CD4-positive, alpha-beta T cell treated with Interleukin-12 subunit alpha and Interleukin-12 subunit beta, for 1 hour (primary cell): ENCODE measurements around the gene CDK6.
"Not testable (repeated sequence)": the region's sequence is repeated elsewhere in the genome, so short reads cannot be mapped to it uniquely, and the experiment has no call there.

ENCODE experiments used
- DNase-seq: peaks from one replicate; pipeline ENCODE4 v3.0.0-alpha.2; 2020

Gene CDK6

GRCh38 chr7:92612501-92612900 lies 223.9 kb downstream of the CDK6 start:
- no peak for DNase-seq

- no peak for DNase-seq
Observed at GRCh38 chr7:92611735-92612134, 224.6 kb downstream of the CDK6 start.

GRCh38 chr7:92609921-92610518 lies 226.4 kb downstream of the CDK6 start:
- DNase-seq, result peak; percentile 35

- DNase-seq, result no peak
Observed at GRCh38 chr7:92608380-92609322, 227.7 kb downstream of the CDK6 start.

GRCh38 chr7:92606985-92607384 lies 229.4 kb downstream of the CDK6 start:
- DNase-seq, result no peak

DNA sequence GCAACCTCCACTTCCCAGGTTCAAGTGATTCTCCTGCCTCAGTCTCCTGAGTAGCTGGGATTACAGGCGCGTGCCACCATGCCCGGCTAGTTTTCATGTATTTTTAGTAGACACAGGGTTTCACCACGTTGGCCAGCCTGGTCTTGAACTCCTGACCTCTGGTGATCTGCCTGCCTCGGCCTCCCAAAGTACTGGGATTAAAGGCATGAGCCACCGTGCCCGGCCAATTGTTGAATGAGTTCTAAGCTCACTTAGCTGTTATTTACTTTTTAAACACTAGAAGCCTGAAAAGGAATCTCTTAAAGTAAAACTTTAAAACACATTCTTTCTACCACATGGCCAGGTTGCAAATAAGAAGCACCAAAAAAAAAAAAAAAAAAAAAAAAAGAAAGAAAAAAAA lies 231.9 kb downstream of the CDK6 start:
- not testable (repeated sequence) for DNase-seq

GRCh38 chr7:92603089-92603445 lies 233.3 kb downstream of the CDK6 start:
- DNase-seq, result no peak

GRCh38 chr7:92602352-92603088 lies 233.9 kb downstream of the CDK6 start:
- no peak for DNase-seq

GRCh38 chr7:92598310-92598981 lies 237.9 kb downstream of the CDK6 start:
- DNase-seq, result no peak

- DNase-seq, result no peak
Observed at GRCh38 chr7:92595281-92595680, 241.1 kb downstream of the CDK6 start.

GRCh38 chr7:92594746-92595145 lies 241.6 kb downstream of the CDK6 start:
- DNase-seq, result no peak

GRCh38 chr7:92590711-92591310 lies 245.6 kb downstream of the CDK6 start:
- no peak for DNase-seq

DNA sequence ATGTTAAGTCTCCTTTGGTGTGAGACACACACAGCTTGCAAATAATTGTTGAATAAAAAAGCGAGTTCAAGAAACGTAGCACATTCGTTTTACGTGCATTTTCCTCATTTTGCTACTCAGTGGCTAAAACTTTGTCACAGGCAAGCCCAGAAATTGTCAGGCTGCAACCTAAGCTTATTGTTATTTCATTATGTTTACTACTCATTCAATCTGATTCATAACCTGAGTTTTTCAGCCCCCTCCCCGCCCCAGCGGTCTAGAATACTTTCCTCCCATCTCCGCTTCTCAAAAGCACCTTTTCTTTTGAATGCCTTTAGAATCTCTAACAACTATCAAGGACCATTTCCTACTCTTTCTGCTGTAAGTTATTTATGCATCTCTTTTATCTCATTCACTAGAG lies 247.3 kb downstream of the CDK6 start:
- DNase-seq, result no peak

- DNase-seq, result no peak
Observed at GRCh38 chr7:92588561-92588960, 247.8 kb downstream of the CDK6 start.

GRCh38 chr7:92586841-92587240 lies 249.5 kb downstream of the CDK6 start:
- DNase-seq, result no peak

GRCh38 chr7:92586403-92586802 lies 250.0 kb downstream of the CDK6 start:
- DNase-seq, result no peak

DNA sequence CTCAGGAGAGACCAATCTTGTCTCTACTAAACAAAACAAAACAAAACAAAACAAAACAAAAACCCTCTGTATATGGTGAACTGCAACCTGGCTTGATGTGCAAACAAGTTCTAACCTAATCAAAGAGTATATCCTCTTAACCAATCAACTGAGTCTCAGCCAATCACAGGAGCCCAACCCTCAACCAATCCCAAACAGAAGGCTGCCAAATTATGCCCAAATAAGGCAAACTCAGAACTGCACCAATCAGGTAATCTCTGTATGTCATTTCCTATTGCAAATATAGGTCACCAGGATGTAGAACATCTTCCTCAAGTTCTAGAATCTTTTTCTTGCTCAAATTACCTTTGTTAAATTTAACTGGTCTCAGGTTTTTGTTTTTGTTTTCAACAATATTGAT lies 251.4 kb downstream of the CDK6 start:
- DNase-seq, result peak; percentile 34

DNA sequence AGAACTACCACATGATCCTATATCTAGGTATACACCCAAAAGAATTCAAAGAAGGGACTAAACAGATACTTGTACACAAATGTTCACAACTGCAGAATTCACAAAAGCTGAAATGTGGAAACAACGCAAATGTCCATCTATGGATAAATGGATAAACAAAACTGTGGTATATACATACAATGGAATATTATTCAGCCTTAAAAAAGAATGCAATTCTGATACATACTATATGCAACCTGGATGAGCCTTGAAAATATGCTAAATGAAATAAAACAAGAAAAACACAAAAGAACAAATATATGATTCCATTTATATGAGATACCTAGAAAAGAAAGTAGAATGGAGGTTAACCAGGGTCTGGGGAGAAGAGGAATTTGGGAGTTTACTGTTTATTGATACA lies 253.4 kb downstream of the CDK6 start:
- DNase-seq, result no peak

- no peak for DNase-seq
Observed at GRCh38 chr7:92576296-92576695, 260.1 kb downstream of the CDK6 start.

- DNase-seq, result no peak
Observed at GRCh38 chr7:92569137-92569536, 267.2 kb downstream of the CDK6 start.

- no peak for DNase-seq
Observed at GRCh38 chr7:92567460-92567859, 268.9 kb downstream of the CDK6 start.

- no peak for DNase-seq
Observed at GRCh38 chr7:92563345-92563744, 273.0 kb downstream of the CDK6 start.

GRCh38 chr7:92560602-92561001 lies 275.8 kb downstream of the CDK6 start:
- DNase-seq, result no peak
